Ishikawa (cell line): Measurements from ENCODE around the gene GALNTL6.

Source experiments
- CEBPB ChIP-seq: IDR thresholded peaks from 2 replicates; pipeline ENCODE4 v1.6.1; 2012
- CREB1 ChIP-seq: IDR thresholded peaks from 2 replicates; pipeline ENCODE4 v1.6.1; 2012; ENCODE audit warnings: low read depth
- EGR1 ChIP-seq: IDR thresholded peaks from 2 replicates; pipeline ENCODE4 v1.6.1; 2012
- EP300 ChIP-seq: IDR thresholded peaks from 2 replicates; pipeline ENCODE4 v1.6.1; 2012; ENCODE audit warnings: borderline replicate concordance

DNA sequence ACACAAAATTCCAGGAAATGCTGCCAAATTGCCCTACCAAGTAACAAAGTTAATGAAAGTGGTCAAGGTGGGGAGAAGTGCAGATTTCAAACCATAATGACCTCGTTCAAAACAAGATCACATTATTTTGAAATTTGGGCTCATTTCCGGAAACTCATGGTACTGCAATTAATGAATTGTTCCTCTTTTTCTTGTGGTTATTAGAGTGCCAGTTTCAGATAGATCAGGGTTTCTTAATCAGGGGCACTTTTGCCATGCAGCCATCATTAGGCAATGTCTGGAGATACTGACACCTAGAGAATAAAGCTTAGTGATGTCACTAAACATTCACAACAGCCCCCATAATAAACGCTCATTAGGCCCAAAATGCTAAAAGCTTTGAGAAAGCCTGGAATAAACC is 973.9 kb downstream of the GALNTL6 start:
- TF ChIP-seq CEBPB (no peak), EP300 (no peak), CREB1 (no peak), EGR1 (no peak)
